Inferior parietal cortex (tissue), 1 donor: Measurements from ENCODE around the gene SPTBN2.

ENCODE experiments used
- DNase-seq: peaks from one replicate; pipeline ENCODE4 v3.0.0-alpha.2; 2016; ENCODE audit errors: extremely low spot score

The SPTBN2 gene

GRCh38 chr11:66685276-66686099 lies 43.5 kb downstream of the SPTBN2 start:
- no peak for DNase-seq

GRCh38 chr11:66684635-66685034 lies 44.4 kb downstream of the SPTBN2 start:
- no peak for DNase-seq

- no peak for DNase-seq
Observed at GRCh38 chr11:66683877-66684276, 45.1 kb downstream of the SPTBN2 start.

GRCh38 chr11:66680966-66681645 lies 47.9 kb downstream of the SPTBN2 start:
- no peak for DNase-seq

- peak; percentile 96 for DNase-seq
Observed at GRCh38 chr11:66677599-66678375, 51.2 kb downstream of the SPTBN2 start, which contains the start of gene RBM4B. Gene RBM4B (minus strand): TSS chr11:66677887. CDS start chr11:66677079, 808 bp downstream.

- DNase-seq: no peak
Observed at GRCh38 chr11:66676931-66677598, 52.0 kb downstream of the SPTBN2 start.

GRCh38 chr11:66676282-66676919 lies 52.6 kb downstream of the SPTBN2 start:
- DNase-seq: no peak

GRCh38 chr11:66674964-66675602 lies 53.9 kb downstream of the SPTBN2 start:
- no peak for DNase-seq

- no peak for DNase-seq
Observed at GRCh38 chr11:66670816-66671215, 58.2 kb downstream of the SPTBN2 start.

- no peak for DNase-seq
Observed at GRCh38 chr11:66665369-66665768, 63.6 kb downstream of the SPTBN2 start.

GRCh38 chr11:66663741-66664296 lies 65.2 kb downstream of the SPTBN2 start:
- no peak for DNase-seq

GRCh38 chr11:66659763-66660162 lies 69.3 kb downstream of the SPTBN2 start:
- DNase-seq: no peak

- DNase-seq: no peak
Observed at GRCh38 chr11:66653123-66653522, 75.9 kb downstream of the SPTBN2 start.

- DNase-seq: no peak
Observed at GRCh38 chr11:66652651-66653050, 76.4 kb downstream of the SPTBN2 start.

GRCh38 chr11:66651016-66651415 lies 78.0 kb downstream of the SPTBN2 start:
- no peak for DNase-seq

GRCh38 chr11:66649903-66650302 lies 79.1 kb downstream of the SPTBN2 start:
- DNase-seq: no peak

- DNase-seq: no peak
Observed at GRCh38 chr11:66646828-66647227, 82.2 kb downstream of the SPTBN2 start.

- no peak for DNase-seq
Observed at GRCh38 chr11:66643745-66644437, 85.1 kb downstream of the SPTBN2 start.

- no peak for DNase-seq
Observed at GRCh38 chr11:66641834-66642233, 87.2 kb downstream of the SPTBN2 start.
